GM12864 (cell line): Measurements from ENCODE around the gene CREM.

Experiments
- DNase-seq: peaks from one replicate; pipeline ENCODE4 v3.0.0-alpha.2; 2011; ENCODE audit warnings: low read depth
- H3K4me3 ChIP-seq: 2 replicates; pipeline ENCODE4 v1.5.1; 2011; ENCODE audit warnings: mild to moderate bottlenecking, low read depth, low read length, control low read depth
- TF ChIP-seq, protein P1 (sequence below): IDR thresholded peaks from 2 replicates; pipeline ENCODE4 v1.5.1; 2011; ENCODE audit warnings: low read depth, mild to moderate bottlenecking, moderate library complexity, low read length, control low read depth, inconsistent platforms; ENCODE audit errors: missing control alignments

The CREM gene

DNA sequence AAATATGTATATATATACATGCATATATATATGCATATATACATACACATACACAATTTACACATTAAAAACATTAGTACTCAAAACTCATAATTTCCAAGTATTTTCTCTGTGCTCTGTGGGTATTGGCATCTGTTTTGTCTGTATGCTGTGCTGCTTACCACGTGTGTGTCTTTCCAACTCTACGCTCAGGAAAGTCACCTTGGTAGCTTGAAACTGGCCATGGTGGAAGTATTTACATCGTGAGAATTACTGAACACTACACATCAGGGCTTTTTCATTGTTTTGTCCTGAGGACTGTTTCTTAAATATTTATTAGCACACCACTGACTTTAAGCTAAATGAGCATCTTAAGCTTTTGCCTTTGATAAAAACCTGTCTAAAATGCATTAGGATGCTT, 79.6 kb downstream of the CREM start:
- TF ChIP-seq, protein P1, sequence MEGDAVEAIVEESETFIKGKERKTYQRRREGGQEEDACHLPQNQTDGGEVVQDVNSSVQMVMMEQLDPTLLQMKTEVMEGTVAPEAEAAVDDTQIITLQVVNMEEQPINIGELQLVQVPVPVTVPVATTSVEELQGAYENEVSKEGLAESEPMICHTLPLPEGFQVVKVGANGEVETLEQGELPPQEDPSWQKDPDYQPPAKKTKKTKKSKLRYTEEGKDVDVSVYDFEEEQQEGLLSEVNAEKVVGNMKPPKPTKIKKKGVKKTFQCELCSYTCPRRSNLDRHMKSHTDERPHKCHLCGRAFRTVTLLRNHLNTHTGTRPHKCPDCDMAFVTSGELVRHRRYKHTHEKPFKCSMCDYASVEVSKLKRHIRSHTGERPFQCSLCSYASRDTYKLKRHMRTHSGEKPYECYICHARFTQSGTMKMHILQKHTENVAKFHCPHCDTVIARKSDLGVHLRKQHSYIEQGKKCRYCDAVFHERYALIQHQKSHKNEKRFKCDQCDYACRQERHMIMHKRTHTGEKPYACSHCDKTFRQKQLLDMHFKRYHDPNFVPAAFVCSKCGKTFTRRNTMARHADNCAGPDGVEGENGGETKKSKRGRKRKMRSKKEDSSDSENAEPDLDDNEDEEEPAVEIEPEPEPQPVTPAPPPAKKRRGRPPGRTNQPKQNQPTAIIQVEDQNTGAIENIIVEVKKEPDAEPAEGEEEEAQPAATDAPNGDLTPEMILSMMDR: no peak
- DNase-seq: no peak
- H3K4me3 ChIP-seq: no peak overlapping the region

DNA sequence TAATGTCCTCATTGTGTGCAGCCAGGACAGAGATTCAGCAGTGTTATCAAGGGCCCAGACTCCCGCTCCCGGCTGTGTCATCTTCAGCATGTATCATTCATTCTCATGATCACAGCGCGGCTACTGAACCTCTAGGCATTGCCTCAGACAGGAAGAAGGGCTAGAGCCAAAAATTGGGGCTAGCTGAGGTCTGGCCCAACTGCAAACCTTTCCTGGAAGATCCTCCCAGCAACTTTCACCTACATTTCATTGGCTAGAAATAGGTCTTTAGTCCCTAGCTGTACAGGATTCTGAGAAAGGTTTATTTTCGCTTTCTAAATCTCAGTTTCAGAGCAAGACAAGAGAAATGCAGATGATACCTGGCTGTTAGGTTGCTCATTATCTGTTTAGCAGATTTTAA, 81.9 kb downstream of the CREM start:
- no peak for DNase-seq
- H3K4me3 ChIP-seq: no peak overlapping the region
- TF ChIP-seq, protein P1: no peak

DNA sequence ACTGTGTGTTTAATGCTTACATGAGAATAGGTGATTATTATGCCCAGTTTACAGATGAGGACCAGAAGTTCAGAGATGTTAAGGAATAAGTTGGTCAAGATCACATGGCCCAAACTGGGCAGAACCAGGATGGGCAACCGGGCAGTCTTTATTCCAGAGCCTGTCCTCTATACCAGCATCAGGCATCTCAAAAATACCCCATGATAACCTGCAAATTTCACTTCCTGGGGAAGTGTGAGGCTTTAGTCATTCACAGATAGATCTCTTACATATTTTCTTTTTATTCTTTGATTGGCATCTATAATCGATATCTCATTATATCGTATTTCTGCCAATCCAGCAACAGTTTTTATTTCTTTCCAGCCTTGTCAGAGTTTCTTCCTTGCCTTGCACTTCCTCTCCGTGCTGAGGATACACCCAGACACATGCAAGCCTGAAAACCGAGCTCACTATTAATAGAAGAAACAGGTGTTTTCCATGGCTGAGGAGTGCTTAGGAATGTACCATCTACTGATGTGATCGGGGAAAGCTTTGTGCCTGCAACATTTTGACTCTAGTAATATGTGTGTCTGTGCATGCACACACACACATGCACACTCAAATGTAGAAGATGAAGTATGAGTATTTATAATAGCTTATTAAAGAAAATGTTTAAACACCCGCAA, 82.4 kb downstream of the CREM start:
- no peak overlapping the region for H3K4me3 ChIP-seq
- TF ChIP-seq, protein P1: no peak
- no peak for DNase-seq

DNA sequence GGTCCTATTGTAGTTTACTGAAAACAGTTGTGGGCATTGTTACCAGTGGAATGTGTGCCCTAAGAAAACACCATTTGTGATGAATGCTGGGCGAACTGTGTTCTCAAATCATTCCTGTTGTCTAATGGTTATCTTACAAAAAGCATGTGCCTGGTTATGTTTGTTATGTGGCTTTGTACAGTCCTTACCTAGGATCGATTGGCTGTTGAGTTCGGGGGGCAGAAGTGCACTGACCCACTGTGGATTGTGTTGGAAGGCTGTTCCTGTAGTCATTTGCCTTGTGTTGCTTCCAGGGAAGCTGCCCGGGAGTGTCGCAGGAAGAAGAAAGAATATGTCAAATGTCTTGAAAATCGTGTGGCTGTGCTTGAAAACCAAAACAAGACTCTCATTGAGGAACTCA, 84.3 kb downstream of the CREM start:
- TF ChIP-seq, protein P1: no peak

DNA sequence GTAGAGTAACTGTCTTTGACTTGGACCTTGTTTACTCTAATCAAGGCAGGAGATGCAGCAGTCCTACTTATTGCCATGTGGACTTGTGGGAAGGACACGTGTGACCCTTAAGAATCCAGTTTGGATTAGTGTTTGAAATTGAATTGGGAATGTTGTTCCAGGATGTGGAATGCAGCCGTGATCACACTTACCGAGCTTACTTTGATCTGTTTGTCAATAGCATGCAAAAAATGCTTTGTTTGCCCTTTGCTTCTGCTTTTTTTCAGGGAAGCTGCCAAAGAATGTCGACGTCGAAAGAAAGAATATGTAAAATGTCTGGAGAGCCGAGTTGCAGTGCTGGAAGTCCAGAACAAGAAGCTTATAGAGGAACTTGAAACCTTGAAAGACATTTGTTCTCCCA, 84.7 kb downstream of the CREM start:
- H3K4me3 ChIP-seq: no peak overlapping the region
- TF ChIP-seq, protein P1: no peak
- DNase-seq: no peak

More for the DNA sequence above, 84.3 kb downstream of the CREM start:
- no peak for DNase-seq
- no peak overlapping the region for H3K4me3 ChIP-seq

DNA sequence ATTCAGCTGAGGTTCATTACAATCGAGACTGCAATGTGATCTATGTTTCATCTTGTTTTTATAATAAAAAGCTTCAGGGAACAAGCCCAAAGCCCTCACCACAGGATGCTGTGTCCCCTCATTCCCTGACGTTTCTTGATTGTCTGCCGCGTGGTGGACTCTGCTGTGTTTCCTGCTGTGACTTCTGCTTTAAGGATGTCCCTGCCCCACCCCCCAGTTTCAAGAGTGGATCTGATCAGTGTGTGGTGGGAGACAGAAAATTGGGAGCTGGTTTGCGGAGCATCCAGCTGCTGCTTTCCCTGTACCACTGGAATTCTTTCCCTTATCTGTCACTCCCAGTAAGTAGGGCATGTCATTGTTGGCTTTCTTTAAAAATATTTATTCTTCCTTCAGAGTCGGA, 86.2 kb downstream of the CREM start:
- TF ChIP-seq, protein P1: no peak
- H3K4me3 ChIP-seq: no peak overlapping the region
- no peak for DNase-seq

DNA sequence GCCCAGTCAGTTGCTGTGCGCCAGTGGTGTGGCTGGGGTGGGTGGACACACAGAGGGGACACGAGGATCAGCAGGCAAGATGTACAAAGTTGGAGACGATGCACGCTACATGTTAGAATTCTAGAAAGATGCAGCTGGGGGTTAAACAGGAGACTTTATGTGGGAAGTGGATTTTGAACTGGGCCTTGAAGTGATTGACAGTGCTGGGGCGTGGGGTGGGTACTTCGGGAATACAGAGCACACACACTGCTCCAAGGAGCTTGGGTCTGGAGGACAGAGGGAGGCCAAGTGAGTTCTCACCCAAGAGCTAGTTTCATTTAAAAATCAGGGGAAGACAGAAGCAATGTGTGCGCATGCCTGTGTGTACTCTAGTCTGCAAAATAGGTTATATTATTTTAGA, 87.1 kb downstream of the CREM start:
- TF ChIP-seq, protein P1: no peak

More for the DNA sequence above, 87.1 kb downstream of the CREM start:
- no peak for DNase-seq
- H3K4me3 ChIP-seq: no peak overlapping the region
